ENCODE measurements around the gene PDE9A. TPM values are rescaled to one million over a fixed set of nuclear protein-coding genes. Genes with fewer than 3 reads are reported as not detected.

The PDE9A gene
- total and polyA plus RNA-seq, 2 donors (not counting 3 experiments of a cell fraction or from before 2014, with no cell fraction given), result 0.28 to 2.2 TPM

GRCh38 chr21:42748620-42749176, 95.3 kb downstream of the PDE9A start:
- Histone ChIP-seq H3K9me1 (replicated peaks; ENCODE audit: control insufficient read depth, extremely low read depth, insufficient read depth, low read length) (no peaks in the 10 kb centered on the region), H2AFZ (ENCODE audit: low read depth, low read length) (no peak overlapping the region), H3K79me2 (ENCODE audit: control insufficient read depth, insufficient read depth, low read length) (no peaks in the 10 kb centered on the region), H3K4me3 (replicated peaks in 1 of 3; ENCODE audit: insufficient read depth in 1 of 3, low read depth in 1 of 3, low read length in 3 of 3) (no peak overlapping the region), H3K27ac (ENCODE audit: insufficient read depth, low read depth, low read length) (no peak overlapping the region), H3K27me3 (ENCODE audit: control insufficient read depth in 2 of 2, insufficient read depth in 2 of 2, low read length in 2 of 2) (no peaks in the 10 kb centered on the region), H3K9me3 (replicated peaks; ENCODE audit: control insufficient read depth, insufficient read depth, low read length) (no peaks in the 10 kb centered on the region), H3K4me1 (ENCODE audit: control insufficient read depth, extremely low read depth, insufficient read depth, low read length) (no peaks in the 10 kb centered on the region), H3K4me2 (ENCODE audit: insufficient read depth, low read length) (no peak overlapping the region), H3K9ac (replicated peaks; ENCODE audit: extremely low read depth, insufficient read depth, low read length) (no peak overlapping the region), H3K36me3 (ENCODE audit: control insufficient read depth in 2 of 2, extremely low read depth in 1 of 2, insufficient read depth in 2 of 2, low read length in 2 of 2) (no peaks in the 10 kb centered on the region), H4K20me1 (replicated peaks; ENCODE audit: control insufficient read depth, extremely low read depth, insufficient read depth, low read length) (no peaks in the 10 kb centered on the region)
- intact Hi-C loops (cut with micrococcal nuclease) (no loop called here), dilution Hi-C loops (cut with MboI; ENCODE audit: extremely low pct_ligation_motif_present, low sequenced_read_pairs) (no loop called here)
- TF ChIP-seq EZH2 (IDR thresholded peaks at IDR 0.05; ENCODE audit: borderline replicate concordance, low read depth, low read length, severe bottlenecking), result no peak
- TF ChIP-seq MYC (IDR thresholded peaks at IDR 0.05; ENCODE audit: low read depth, low read length), result no peak
- no peak for TF ChIP-seq MAX (IDR thresholded peaks at IDR 0.05; ENCODE audit: insufficient read depth, insufficient read length)
- TF ChIP-seq POLR2A (IDR thresholded peaks at IDR 0.05; ENCODE audit: low read depth, low read length), result no peak
- TF ChIP-seq GATA2 (IDR thresholded peaks at IDR 0.05; ENCODE audit: insufficient read depth, insufficient read length, low read depth, low read length), result no peak
- no peak for TF ChIP-seq POLR2AphosphoS5 (IDR thresholded peaks at IDR 0.05; ENCODE audit: insufficient read depth, low read depth, low read length)
- no peak for TF ChIP-seq JUN (IDR thresholded peaks at IDR 0.05; ENCODE audit: borderline replicate concordance, insufficient read depth, insufficient read length, low read depth)
- POLR2A ChIA-PET, result no interaction called here
- CTCF ChIA-PET, result no interaction called here
- FAIRE-seq (no peak), DNase-seq (ENCODE audit: low read depth, low spot score) (no peak)
- BruUV-seq (replicated peaks), result no TSS peak
